GM12878 (cell line): ENCODE measurements around the gene PRKRIP1. TPM values are rescaled to one million over a fixed set of nuclear protein-coding genes. Genes with fewer than 3 reads are reported as not detected.
"Not testable (repeated sequence)": the region's sequence is repeated elsewhere in the genome, so short reads cannot be mapped to it uniquely, and the experiment has no call there.

Experiments used
- ATAC-seq: fragments of 200-7000 bp; cut with Tn5 transposase; 3 replicates; pipeline ENCODE4 v1.9.1; 2020; ENCODE audit warnings: mild to moderate bottlenecking, moderate library complexity
- BruUV-seq: library from RNA; stranded (reverse); fragments of 400-500 nt; replicated peaks from 2 replicates; lab custom pipeline; 2021; lab: Mats Ljungman, UMichigan
- CTCF ChIA-PET: fragments of 300-600 bp; sonication (Branson Sonifier 250); formaldehyde crosslinking; extraction: SDS; loops from one replicate; lab custom pipeline; 2021; ENCODE audit warnings: inconsistent platforms; lab: Yijun Ruan, JAX
- POLR2A ChIA-PET: fragments of 350-600 bp; formaldehyde crosslinking; extraction: SDS; loops from one replicate; lab custom pipeline; 2021; ENCODE audit warnings: inconsistent platforms; lab: Charles Lee
- RAD21 ChIA-PET: fragments of 300-600 bp; sonication (Branson Sonifier 250); formaldehyde crosslinking; loops from one replicate; lab custom pipeline; 2023; ENCODE audit warnings: antibody characterized with exemption; ENCODE audit not compliant: unreplicated experiment; lab: Charles Lee
- SMC1A ChIA-PET: fragments of 300-600 bp; sonication (Branson Sonifier 250); formaldehyde crosslinking; loops from one replicate; lab custom pipeline; 2023; ENCODE audit not compliant: unreplicated experiment, uncharacterized antibody; lab: Charles Lee
- DNase-seq: peaks from one replicate; pipeline ENCODE4 v3.0.0-alpha.2; 2011; ENCODE audit warnings: low read depth, low spot score
- FAIRE-seq: peaks from 3 replicates; lab custom pipeline; 2011; peaks lifted over from hg19 to GRCh38; lab: Jason Lieb, UNC
- H2AFZ ChIP-seq: 2 replicates; pipeline ENCODE4 v1.6.0; 2011; ENCODE audit warnings: low read depth, low read length, control low read depth; ENCODE audit not compliant: control insufficient read depth
- H3K27ac ChIP-seq: 2 replicates; pipeline ENCODE4 v1.5.1; 2011; ENCODE audit warnings: control low read depth; ENCODE audit not compliant: control insufficient read depth, insufficient read depth
- H3K27me3 ChIP-seq, 2 experiments: replicated peaks in 1 of 2; 2 replicates each; pipeline versions ENCODE4 v1.6.0 to v1.6.1; 2011; ENCODE audit warnings: low read length in 1 of 2; ENCODE audit not compliant: control insufficient read depth in 2 of 2, insufficient read depth in 2 of 2
- H3K36me3 ChIP-seq, 2 experiments: 2 replicates each; pipeline ENCODE4 v1.5.1; 2011; ENCODE audit warnings: low read length in 1 of 2; ENCODE audit not compliant: control insufficient read depth in 2 of 2, insufficient read depth in 2 of 2
- H3K4me1 ChIP-seq: 2 replicates; pipeline ENCODE4 v1.6.1; 2011; ENCODE audit warnings: mild to moderate bottlenecking, low read length, moderate library complexity, mixed read lengths; ENCODE audit not compliant: control insufficient read depth, insufficient read depth
- H3K4me2 ChIP-seq: 2 replicates; pipeline ENCODE4 v1.6.0; 2011; ENCODE audit warnings: control low read depth; ENCODE audit not compliant: control insufficient read depth, insufficient read depth
- H3K4me3 ChIP-seq: fragments of 200-600 bp; sonication (generic); 2 replicates; pipeline ENCODE4 v1.5.1; 2016
- H3K79me2 ChIP-seq: 2 replicates; pipeline ENCODE4 v1.6.0; 2011; ENCODE audit warnings: low read length; ENCODE audit not compliant: control insufficient read depth, insufficient read depth
- H3K9ac ChIP-seq: 2 replicates; pipeline ENCODE4 v1.8.0; 2011; ENCODE audit warnings: low read length, control low read depth, mixed read lengths; ENCODE audit not compliant: control insufficient read depth, insufficient read depth
- H3K9me3 ChIP-seq: replicated peaks from 3 replicates; pipeline ENCODE4 v1.5.1; 2011; ENCODE audit warnings: mild to moderate bottlenecking, low read length; ENCODE audit not compliant: control insufficient read depth, insufficient read depth
- H4K20me1 ChIP-seq: 2 replicates; pipeline ENCODE4 v1.6.0; 2011; ENCODE audit not compliant: control insufficient read depth, insufficient read depth
- WGBS: methylation state at CpG from one replicate; pipeline ENCODE4 v1.1.6; 2016; ENCODE audit warnings: low lambda C conversion rate; ENCODE audit not compliant: insufficient replicate concordance, insufficient coverage; ENCODE audit errors: missing lambda C conversion rate; 5-methylcytosine and 5-hydroxymethylcytosine counted together
- in situ Hi-C: fragments of 300-500 bp; cut with MboI; formaldehyde crosslinking; loops from 9 replicates; pipeline ENCODE4 v1.14.3; 2018; ENCODE audit warnings: mixed read lengths
- intact Hi-C: fragments of 100-400 bp; cut with micrococcal nuclease; formaldehyde crosslinking; loops from one replicate; pipeline ENCODE4 v1.14.2; 2022; ENCODE audit not compliant: unreplicated experiment
- polyA plus RNA-seq, 11 experiments: library from polyadenylated mRNA; depleted of rRNA in 4 of 11; unstranded in 6 of 11; stranded (reverse) in 5 of 11; fragments of >200 nt; fragmentation: Nextera tagmentation in 4 of 11; fragmentation: Illumina TruSeq in 1 of 11; extraction: Ambion mirVana in 4 of 11; extraction: Trizol in 1 of 11; gene quantifications; 1 replicate in 1 of 11; 2 replicates in 10 of 11; pipeline versions ENCODE4 v1.2.1 to v1.2.3, GENCODE V29; 2011 to 2016; ENCODE audit warnings: inconsistent platforms in 2 of 11, missing spikeins in 2 of 11, low read depth in 1 of 11
- total RNA-seq, 4 experiments: library from RNA; depleted of rRNA in 3 of 4; stranded (reverse); fragments of >200 nt in 3 of 4; fragmentation: Illumina TruSeq in 1 of 4; extraction: Trizol in 1 of 4; gene quantifications; 2 replicates each; pipeline versions ENCODE4 v1.2.1 to v1.2.3, GENCODE V29; 2013 to 2021

Gene PRKRIP1
- total and polyA plus RNA-seq, 10 of the 15 experiments (the other 5 are each of a cell fraction or from before 2014, with no cell fraction given) = 17.0 to 38.4 (median 25.5) TPM

GRCh38 chr7:102346983-102347382 lies 49.2 kb upstream of the PRKRIP1 start:
- 87% methylated on average over 3 of the region's 6 CpGs for WGBS
- H3K9me3 ChIP-seq, H3K4me2 ChIP-seq, intact Hi-C loops, H3K36me3 ChIP-seq, FAIRE-seq, DNase-seq, H3K27ac ChIP-seq, H2AFZ ChIP-seq, BruUV-seq, CTCF ChIA-PET, H3K27me3 ChIP-seq, H3K9ac ChIP-seq, ATAC-seq, SMC1A ChIA-PET, H3K4me3 ChIP-seq, RAD21 ChIA-PET, H4K20me1 ChIP-seq, in situ Hi-C loops, H3K79me2 ChIP-seq, H3K4me1 ChIP-seq, POLR2A ChIA-PET: not testable (repeated sequence)

- H4K20me1 ChIP-seq, RAD21 ChIA-PET, H3K9ac ChIP-seq, H3K4me1 ChIP-seq, H2AFZ ChIP-seq, POLR2A ChIA-PET, intact Hi-C loops, H3K79me2 ChIP-seq, H3K9me3 ChIP-seq, H3K27ac ChIP-seq, SMC1A ChIA-PET, DNase-seq, H3K27me3 ChIP-seq, H3K36me3 ChIP-seq, in situ Hi-C loops, FAIRE-seq, CTCF ChIA-PET, H3K4me3 ChIP-seq, H3K4me2 ChIP-seq, ATAC-seq, BruUV-seq: not testable (repeated sequence)
- no CpG with 5 or more reads among the region's 6 CpGs for WGBS
Measured at GRCh38 chr7:102356344-102356743, 39.8 kb upstream of the PRKRIP1 start, which contains the start of gene SPDYE6. Gene SPDYE6 (minus strand): TSS chr7:102356444. CDS start chr7:102356023, 421 bp downstream.
